HG03354 (cell line): ENCODE results near the gene PRTN3.
"Not testable (repeated sequence)": the region's sequence is repeated elsewhere in the genome, so short reads cannot be mapped to it uniquely, and the experiment has no call there.

Experiments used
- ATAC-seq: cut with Tn5 transposase; IDR thresholded peaks from one replicate; pipeline ENCODE4 v1.9.1; 2021; ENCODE audit warnings: mild to moderate bottlenecking; ENCODE audit not compliant: unreplicated experiment, poor library complexity, severe bottlenecking

The PRTN3 gene

DNA sequence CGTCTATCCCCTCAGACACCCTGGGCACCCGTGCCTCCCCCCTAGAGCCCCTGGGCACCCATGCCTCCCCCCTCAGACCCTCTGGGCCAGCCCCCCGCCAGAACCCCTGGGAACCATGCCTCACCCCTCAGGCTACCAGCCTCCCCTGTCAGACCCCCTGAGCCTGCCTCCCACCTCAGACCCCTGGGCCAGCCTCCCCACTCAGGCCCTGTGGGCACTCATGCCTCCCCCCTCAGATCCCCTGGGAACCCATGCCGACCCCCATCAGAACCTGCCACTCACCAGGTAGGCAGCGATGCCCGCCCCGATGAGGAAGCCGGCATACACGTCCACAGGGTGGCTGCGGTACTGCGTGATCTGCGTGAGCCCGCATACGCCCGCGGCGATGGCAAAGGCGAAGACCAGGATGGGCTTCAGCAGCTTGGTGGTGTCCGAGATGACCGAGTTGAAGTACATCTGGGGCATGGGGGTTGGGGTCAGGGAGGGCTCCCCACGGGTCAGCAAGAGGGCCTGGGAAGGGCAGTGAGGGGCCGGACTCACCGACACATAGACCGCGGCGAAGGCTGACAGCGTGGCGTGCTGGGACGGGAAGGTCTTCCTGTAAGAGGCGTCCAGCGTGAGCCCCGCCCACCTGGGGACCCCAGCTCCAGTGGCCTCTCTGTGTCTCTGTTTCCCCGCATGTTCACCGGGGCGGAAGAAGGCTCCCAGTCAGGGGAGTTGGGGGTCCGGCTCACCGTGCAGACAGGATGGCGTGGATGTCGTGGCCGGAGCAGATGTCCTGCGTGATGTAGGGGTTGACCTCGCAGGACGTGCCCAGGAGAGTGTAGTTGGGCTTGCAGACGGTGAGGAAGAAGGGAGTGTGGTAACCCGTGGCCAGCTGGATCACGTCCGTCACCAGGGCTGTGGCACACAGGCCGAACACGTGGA, 26.4 kb upstream of the PRTN3 start:
- no peak for ATAC-seq

DNA sequence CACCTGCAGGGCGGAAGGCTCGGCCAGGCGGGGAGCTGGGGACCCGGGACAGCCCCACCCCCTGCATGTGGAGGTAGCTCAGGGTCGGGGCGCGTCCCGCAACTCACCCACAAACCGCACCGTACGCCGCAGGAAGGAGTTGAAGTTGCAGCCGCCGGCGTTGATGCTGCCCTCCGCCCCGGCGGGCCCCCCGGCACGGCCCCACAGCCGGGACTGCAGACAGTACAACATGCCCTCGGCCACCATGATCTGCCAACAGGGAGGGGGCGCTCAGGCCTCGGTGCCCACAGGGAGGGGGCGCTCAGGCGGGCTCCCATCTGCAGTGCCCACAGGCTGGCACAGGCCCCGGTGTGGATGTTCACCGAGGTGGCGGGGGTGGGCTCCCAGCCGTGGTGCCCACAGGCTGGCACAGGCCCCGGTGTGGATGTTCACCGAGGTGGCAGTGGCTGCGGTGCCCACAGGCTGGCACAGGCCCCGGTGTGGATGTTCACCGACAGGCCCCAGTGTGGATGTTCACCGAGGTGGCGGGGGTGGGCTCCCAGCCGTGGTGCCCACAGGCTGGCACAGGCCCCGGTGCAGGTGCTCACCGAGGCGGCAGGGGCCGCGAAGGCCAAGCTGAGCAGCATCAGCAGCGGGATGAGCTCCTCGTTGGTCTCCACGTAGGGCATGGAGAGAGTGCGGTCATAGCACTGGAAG, 25.6 kb upstream of the PRTN3 start:
- ATAC-seq, result no peak

DNA sequence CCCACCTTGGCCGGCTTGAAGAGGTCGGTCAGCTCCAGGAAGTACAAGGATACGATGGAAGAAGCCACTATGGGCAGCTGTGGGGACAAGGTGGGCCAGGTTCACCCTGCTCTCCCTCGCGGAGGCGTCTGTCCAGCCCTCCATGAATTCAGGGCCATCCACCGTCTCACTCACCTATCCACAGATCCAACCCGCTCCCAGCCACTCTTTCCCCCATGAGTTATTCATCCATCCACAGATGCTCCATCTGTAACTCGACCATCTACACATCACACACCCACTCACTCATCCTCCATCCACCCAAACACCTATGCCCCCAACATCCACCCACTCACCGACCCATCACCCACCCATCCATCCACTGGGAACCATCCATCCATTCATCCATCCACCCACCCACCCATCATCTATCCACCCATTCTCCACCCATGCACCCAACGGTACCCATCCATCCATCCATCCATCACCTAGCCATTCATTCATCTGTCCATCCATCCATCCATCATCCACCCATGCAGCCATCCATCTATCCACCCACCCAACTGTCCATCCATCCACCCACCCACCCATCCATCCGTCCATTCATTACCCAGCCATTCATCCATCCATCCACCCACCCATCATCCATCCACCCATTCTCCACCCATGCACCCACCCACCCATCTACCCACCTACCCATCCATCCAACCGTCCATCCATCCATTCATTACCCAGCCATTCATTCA, 24.9 kb upstream of the PRTN3 start:
- ATAC-seq, result no peak

DNA sequence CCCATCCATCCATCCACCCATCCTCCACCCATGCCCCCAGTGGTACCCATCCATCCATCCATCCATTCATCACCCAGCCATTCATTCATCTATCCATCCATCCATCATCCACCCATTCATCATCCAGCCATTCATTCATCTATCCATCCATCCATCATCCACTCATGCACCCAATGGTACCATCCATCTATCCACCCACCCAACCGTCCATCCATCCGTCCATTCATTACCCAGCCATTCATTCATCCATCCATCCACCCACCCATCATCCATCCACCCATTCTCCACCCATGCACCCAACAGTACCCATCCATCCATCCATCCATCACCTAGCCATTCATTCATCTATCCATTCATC, 24.3 kb upstream of the PRTN3 start:
- no peak for ATAC-seq

DNA sequence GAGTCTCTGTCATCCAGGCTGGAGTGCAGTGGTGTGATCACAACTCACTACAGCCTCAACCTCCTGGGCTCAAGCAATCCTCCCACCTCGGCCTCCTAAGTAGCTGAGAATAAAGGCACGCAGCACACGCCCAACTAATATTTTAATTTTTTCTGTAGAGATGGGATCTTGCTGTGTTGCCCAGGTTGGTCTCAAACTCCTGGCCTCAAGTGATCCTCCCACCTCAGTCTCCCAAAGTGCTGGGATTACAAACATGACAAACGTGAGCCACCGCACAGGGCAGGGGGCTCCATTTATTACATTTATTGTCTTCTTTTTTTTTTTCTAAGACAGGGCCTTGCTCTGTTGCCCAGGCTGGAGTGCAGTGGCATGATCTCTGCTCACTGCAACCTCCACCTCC, 20.6 kb upstream of the PRTN3 start:
- not testable (repeated sequence) for ATAC-seq

DNA sequence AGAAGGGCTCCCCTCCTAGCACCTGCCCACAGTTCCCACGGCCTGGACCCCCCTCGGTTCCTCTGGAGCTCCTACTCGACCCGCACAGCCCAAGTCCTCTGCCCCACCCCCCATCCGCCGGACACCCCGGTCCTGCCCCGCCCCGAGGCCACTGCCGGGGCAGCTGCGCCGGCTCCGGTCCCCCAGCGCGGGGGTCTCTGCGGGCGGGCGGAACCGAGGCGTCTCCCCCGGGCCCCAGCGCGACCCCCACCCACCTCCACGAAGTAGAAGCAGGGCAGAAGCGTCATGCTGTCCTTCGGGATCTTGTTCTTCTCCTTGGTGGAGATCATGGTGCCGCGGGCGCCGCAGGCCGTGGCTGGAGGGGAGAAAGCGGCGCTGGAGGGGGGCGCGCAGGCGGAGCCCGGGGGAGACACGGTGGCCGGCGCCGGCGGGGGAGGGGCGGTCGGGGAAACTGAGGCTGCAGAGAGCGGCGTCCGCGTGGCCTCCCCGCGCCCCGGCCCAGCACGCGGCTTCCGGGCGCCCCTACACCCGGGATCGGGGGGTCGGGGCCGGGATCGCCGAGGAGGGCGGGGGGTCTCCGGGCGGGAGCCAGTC, 19.5 kb upstream of the PRTN3 start:
- no peak for ATAC-seq

DNA sequence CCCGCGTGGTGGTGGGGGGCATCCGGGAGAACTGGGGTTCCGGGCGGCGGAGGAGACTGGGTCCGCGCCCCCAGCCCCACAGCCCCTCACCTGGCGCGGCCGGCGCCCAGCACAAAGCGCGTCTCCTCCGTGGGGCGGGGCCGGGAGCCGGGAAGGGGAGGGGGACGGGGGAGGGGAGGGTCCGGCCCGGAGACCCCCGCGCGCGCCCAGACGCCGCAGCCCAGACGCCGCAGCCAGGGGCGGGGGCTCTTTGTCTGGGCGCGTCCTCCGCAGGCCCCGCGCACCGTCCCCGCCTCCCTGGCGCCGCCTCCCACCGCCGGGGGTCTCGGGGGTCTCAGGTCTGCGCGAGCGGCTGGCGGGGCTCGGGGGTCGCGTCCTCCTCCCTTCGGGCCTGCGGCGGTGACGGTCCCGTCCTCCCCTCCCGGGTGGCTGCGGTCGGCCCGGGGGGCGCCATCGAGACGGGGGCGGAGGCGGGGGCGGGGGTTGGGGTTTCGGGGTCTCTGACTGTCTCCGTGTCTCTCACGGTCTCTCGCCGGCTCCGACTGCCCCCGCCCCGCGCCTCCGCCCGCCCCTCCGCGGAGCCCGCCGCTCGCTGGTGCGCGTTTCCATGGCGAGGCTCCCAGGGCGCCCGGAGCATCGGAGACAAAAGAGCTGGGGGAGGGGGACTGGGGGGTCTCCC, 18.8 kb upstream of the PRTN3 start, which contains the start of gene PLPPR3:
PLPPR3 (minus strand) TSS at position 131 of the 679 bp plus-strand sequence. CDS start 396 bp downstream, outside the sequence.
- no peak for ATAC-seq

DNA sequence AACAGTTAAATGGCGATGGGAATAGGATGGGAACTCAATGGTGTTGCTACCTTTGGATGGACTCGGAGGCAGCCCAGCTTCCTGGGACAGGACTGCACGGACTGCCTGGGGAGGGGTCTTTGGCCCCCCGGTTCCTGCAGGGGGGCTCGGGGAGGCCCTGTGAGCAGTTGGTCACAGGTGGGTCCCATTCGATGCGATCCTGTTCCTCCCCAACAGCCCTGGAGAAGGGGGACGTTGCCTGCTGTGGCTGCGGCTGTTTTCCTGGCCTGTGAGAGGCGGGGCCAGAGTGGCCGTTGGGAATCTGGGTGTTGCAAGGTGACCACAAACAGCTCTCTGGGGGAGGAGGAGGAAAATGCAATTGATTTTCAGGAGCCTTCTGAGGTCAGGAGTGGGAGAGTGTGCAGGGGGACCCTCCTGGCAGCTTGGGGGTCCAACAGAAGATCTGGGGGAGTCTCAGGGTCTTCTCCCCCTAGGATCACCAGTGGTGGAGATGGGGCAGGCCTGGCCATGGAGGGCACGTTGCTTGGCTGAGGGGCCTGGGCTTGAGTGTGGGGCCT, 17.2 kb upstream of the PRTN3 start:
- ATAC-seq, result no peak

DNA sequence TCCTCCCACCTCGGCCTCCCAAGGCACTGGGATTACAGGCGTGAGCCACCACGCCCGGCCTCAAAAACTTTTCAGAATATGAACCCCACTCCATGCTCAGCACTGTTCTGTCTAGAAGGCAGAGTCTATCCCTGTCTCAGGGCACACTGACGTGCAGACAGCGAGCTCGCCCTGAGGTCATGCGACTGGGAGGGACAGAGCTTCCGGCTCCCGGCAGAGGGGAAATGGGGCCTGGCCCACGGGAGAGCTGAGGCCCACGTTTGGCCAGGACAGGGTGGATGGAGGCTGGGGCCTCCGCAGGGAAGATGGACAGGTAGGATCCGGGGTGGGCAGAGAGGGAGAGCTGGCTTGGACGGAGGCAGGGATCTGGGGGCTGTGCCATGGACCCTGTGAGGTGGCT, 15.9 kb upstream of the PRTN3 start:
- ATAC-seq, result no peak

DNA sequence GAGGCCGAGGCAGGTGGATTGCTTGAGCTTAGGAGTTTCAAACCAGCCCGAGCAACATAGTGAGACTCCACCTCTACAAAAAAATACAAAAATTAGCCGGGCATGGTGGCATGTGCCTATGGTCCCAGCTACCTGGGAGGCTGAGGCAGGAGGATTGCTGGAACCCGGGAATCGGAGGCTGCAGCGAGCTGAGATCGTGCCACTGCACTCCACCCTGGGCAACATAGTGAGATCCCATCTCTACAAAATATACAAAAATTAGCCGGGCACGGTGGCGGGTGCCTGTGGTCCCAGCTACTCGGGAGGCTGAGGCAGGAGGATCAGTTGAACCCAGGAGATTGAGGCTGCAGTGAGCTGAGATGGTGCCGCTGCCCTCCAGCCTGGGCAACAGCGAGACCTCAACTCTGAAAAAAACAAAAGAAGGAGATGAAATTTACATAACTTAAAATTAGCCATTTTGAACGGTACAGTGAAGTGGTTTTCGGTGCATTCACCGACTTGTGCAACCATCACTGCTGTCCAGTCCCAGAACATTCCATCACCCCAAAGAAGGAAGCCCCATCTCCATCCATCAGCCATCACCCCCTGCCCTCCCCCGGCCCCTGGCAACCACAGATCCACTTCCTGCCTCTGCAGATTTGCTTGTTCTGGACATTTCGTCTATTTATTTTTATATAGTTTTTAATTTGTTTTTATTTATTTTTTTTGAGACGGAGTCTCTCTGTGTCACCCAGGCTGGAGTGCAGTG, 14.7 kb upstream of the PRTN3 start:
- ATAC-seq, result no peak

DNA sequence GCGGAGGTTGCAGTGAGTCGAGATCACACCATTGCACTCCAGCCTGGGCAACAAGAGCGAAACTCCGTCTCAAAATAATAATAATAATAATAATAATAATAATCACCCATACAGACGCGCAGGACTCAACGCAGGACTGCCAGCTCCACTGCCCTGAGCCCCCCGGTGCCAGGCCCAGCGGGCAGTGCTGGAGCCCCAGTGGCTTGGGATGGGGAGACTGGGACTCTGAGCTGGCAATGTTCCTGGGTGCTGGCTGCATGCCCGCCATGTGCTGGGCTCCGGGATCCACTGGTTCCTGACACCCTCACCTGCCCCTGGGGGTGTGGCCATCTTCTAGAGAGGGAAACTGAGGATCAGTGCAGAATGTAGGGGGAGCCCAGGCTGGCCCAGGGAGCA, 13.5 kb upstream of the PRTN3 start:
- ATAC-seq, result no peak

DNA sequence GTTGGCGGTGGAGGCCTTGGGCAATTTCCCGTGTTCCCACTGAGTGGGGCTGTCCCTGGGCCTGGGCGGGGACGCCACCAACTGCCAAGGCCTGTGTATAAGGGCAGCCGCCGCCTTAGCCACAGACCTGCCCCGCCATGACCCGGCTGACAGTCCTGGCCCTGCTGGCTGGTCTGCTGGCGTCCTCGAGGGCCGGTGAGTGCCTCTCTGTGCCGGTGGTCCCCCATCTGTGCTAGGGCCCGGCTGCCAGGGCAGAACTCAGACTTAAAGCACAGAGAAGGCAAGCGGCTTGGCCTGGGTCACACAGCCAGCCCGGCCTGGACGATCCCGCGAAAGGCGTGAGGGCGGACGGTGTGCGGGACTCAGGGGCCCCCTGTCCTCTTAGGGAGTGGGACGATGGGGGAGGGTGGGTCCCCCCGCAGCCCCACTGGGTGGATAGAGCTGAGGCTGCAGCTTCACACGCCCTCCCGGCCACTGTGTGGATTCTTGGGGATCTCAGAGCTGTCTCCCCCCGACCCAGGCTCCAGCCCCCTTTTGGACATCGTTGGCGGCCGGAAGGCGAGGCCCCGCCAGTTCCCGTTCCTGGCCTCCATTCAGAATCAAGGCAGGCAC, 13.0 kb upstream of the PRTN3 start, which contains the start of gene AZU1:
AZU1 (plus strand) TSS at position 128 of the 612 bp plus-strand sequence; CDS start at position 138, 10 bp downstream.
- ATAC-seq, result no peak

DNA sequence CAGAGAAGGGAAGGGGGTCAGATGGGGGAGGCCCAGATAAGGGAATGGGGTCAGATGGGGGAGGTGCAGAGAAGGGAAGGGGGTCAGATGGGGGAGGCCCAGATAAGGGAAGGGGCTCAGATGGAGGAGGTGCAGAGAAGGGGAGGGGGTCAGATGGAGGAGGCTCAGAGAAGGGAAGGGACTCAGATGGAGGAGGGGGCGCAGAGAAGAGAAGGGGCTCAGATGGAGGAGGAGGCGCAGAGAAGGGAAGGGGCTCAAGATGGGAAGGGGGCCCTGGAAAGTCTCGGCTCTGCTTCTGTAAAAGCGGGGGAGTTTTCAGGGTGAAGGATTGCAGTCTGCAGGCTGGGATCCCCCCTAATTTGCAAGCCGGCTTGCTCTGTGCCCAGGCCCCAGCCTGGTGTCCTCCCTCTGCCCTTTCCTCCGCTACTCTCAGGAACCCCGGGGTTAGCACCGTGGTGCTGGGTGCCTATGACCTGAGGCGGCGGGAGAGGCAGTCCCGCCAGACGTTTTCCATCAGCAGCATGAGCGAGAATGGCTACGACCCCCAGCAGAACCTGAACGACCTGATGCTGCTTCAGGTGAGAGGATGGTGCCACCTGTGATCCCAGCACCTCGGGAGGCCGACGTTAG, 11.6 kb upstream of the PRTN3 start:
- no peak for ATAC-seq

DNA sequence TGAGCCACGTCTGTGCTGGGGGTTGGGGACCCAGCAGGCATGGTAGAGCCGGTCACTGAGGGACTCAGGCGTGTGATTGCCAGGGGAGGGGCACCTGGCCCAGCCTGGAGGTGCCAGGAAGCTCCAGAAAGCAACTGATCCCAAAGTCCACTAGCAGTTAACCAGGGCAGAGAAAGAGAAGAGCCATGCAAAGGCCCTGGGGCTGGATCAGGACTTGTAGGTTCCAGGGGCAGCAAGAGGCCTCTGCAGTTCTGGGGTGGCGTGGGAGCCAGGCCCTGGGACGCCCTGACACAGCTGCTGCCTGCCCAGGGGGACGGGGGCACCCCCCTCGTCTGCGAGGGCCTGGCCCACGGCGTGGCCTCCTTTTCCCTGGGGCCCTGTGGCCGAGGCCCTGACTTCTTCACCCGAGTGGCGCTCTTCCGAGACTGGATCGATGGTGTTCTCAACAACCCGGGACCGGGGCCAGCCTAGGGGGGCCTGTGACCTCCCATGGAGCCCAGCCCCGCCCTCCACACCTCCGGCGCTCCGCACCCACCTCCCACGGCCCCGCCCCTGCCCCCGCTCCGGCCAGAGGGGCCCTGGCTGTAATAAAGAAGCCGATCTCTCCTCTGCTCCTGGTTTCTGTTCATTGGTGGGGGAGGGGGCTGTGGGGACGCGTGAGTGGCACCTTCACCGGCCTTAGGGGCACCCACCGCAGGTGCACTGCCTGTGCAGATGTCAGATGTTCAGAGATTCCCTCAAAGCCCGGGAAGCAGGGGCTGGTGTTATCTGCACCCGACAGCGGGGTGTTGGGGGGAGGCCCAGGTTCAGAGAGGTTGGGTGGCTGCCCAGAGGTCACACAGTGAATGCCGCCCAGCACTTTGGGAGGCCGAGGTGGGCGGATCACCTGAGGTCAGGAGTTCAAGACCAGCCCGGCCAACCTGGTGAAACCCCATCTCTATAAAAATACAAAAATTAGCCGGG, 9.1 kb upstream of the PRTN3 start:
- ATAC-seq, result no peak

DNA sequence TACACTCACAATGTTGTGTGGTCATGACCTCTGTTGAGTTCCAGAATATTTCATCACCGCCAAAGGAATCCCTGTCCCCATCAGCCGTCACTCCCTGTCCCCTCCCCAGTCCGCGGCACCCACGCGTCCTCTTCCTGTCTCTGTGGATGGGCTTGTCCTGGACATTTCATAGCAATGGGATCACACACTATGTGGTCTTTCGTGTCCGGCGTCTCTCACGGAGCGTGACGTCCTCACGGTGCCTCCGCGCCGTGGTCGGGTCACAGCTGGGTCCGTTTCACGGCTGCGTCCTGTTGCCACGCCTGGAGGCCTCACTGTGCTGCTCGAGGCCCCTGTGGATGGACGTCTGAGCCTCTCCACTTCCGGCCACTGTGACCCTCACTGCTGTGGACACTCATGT, 6.6 kb upstream of the PRTN3 start:
- no peak for ATAC-seq

DNA sequence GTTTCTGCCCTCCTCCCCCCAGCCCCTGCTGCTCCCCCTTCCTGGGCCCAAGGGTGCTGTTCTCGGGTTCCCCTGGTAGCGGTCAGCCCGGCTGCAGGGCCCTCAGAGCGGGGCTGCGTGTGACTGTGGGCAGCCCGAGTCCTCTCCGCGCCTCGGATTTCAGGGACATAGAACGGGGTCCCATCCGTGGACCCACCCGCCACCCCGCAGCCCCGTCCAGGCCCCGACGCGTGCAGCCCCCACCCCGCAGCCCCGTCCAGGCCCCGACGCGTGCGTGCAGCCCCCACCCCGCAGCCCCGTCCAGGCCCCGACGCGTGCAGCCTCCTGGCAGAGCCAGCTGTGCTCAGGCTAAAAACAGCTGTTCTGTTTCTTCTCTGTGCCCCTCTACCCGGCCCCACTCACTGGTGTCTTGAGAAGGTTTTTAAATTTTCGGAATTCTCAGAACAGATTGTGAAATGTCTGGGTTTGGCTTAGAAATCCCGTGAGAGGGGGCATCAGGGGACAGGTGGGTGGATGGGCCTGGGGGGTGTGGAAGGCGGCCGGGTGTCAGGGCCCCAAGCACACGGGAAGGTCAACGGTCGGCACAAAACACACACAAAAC, 5.5 kb upstream of the PRTN3 start:
- ATAC-seq, result no peak
